Activated B cell treated with CpG ODN at 0.5 μM for 24 hours (primary cell): ENCODE results near the gene EVI5L. TPM values are rescaled to one million over a fixed set of nuclear protein-coding genes. Genes with fewer than 3 reads are reported as not detected.

Experiments used
- ATAC-seq: fragments of 200-7000 bp; cut with Tn5 transposase; one replicate; pipeline ENCODE4 v1.10.0; 2021; ENCODE audit warnings: low read depth, mild to moderate bottlenecking, moderate library complexity
- CTCF ChIA-PET: fragments of 350-600 bp; sonication (Branson Sonifier 250); formaldehyde crosslinking; loops from one replicate; lab custom pipeline; 2021; ENCODE audit warnings: antibody characterized with exemption; lab: Charles Lee
- POLR2A ChIA-PET: fragments of 350-600 bp; sonication (Branson Sonifier 250); formaldehyde crosslinking; loops from one replicate; lab custom pipeline; 2021; ENCODE audit warnings: antibody characterized with exemption; lab: Charles Lee
- DNase-seq: peaks from one replicate; pipeline ENCODE4 v3.0.0; 2022
- H3K27ac Mint-ChIP-seq: one replicate; pipeline ENCODE4 v1.8.0; 2020; ENCODE audit warnings: mixed read lengths
- H3K27me3 Mint-ChIP-seq: one replicate; pipeline ENCODE4 v1.8.0; 2021; ENCODE audit warnings: mixed read lengths
- H3K36me3 Mint-ChIP-seq: one replicate; pipeline ENCODE4 v1.8.0; 2021; ENCODE audit warnings: low read depth, mixed read lengths
- H3K4me1 Mint-ChIP-seq: one replicate; pipeline ENCODE4 v1.8.0; 2021; ENCODE audit warnings: mixed read lengths
- H3K4me3 Mint-ChIP-seq: one replicate; pipeline ENCODE4 v1.8.0; 2020; ENCODE audit warnings: mild to moderate bottlenecking, mixed read lengths
- H3K9me3 Mint-ChIP-seq: one replicate; pipeline ENCODE4 v1.8.0; 2020; ENCODE audit warnings: mixed read lengths
- intact Hi-C: fragments of 100-400 bp; cut with micrococcal nuclease; formaldehyde crosslinking; loops from one replicate; pipeline ENCODE4 v1.15.1; 2024
- total RNA-seq: library from RNA; stranded (reverse); gene quantifications from 2 replicates; pipeline ENCODE4 v1.2.3, GENCODE V29; 2022
- TF ChIP-seq, protein P1 (sequence below): fragments of 200-600 bp; IDR thresholded peaks from one replicate; pipeline ENCODE4 v1.8.0; 2022; ENCODE audit warnings: antibody characterized with exemption, mild to moderate bottlenecking

The EVI5L gene
- total RNA-seq, 1 donor from 2014 or later = 12.8 TPM

- intact Hi-C loops = no loop called here
- ATAC-seq (peak; percentile 12), DNase-seq (no peak)
- Mint-ChIP-seq H3K4me3 (no peak overlapping the region), H3K27ac (no peak overlapping the region), H3K36me3 (no peaks in the 10 kb centered on the region), H3K27me3 (peaks cover 23% of the 10 kb centered on the region), H3K9me3 (no peaks in the 10 kb centered on the region), H3K4me1 (peaks cover 23% of the 10 kb centered on the region)
- ChIA-PET CTCF (interaction anchor here (1.3 kb wide), 1 partner anchor 11 kb away, joined by 3 read pairs; no protein-coding TSS in a partner anchor), POLR2A (interaction anchor here (0.5 to 1.4 kb wide), 3 partner anchors 36 to 455 kb away, joined by 4 to 6 read pairs (median 4); no protein-coding TSS in a partner anchor)
- TF ChIP-seq, protein P1, sequence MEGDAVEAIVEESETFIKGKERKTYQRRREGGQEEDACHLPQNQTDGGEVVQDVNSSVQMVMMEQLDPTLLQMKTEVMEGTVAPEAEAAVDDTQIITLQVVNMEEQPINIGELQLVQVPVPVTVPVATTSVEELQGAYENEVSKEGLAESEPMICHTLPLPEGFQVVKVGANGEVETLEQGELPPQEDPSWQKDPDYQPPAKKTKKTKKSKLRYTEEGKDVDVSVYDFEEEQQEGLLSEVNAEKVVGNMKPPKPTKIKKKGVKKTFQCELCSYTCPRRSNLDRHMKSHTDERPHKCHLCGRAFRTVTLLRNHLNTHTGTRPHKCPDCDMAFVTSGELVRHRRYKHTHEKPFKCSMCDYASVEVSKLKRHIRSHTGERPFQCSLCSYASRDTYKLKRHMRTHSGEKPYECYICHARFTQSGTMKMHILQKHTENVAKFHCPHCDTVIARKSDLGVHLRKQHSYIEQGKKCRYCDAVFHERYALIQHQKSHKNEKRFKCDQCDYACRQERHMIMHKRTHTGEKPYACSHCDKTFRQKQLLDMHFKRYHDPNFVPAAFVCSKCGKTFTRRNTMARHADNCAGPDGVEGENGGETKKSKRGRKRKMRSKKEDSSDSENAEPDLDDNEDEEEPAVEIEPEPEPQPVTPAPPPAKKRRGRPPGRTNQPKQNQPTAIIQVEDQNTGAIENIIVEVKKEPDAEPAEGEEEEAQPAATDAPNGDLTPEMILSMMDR = no peak
These were observed 33.3 kb downstream of the EVI5L start for GRCh38 chr19:7863157-7863970.

GRCh38 chr19:7863971-7864689 lies 34.1 kb downstream of the EVI5L start:
- H3K27me3 Mint-ChIP-seq = peaks cover 21% of the 10 kb centered on the region
- TF ChIP-seq, protein P1 = no peak
- POLR2A ChIA-PET = interaction anchor here (0.5 to 1.4 kb wide), 4 partner anchors 36 to 455 kb away, joined by 4 to 6 read pairs (median 5); no protein-coding TSS in a partner anchor
- CTCF ChIA-PET = interaction anchor here (1.3 kb wide), 1 partner anchor 12 kb away, joined by 3 read pairs; no protein-coding TSS in a partner anchor
- no peak overlapping the region for H3K4me3 Mint-ChIP-seq
- no peak overlapping the region for H3K27ac Mint-ChIP-seq
- intact Hi-C loops = no loop called here
- no peak for DNase-seq
- no peak for ATAC-seq
- H3K4me1 Mint-ChIP-seq = peaks cover 29% of the 10 kb centered on the region
- no peaks in the 10 kb centered on the region for H3K36me3 Mint-ChIP-seq
- no peaks in the 10 kb centered on the region for H3K9me3 Mint-ChIP-seq

DNA sequence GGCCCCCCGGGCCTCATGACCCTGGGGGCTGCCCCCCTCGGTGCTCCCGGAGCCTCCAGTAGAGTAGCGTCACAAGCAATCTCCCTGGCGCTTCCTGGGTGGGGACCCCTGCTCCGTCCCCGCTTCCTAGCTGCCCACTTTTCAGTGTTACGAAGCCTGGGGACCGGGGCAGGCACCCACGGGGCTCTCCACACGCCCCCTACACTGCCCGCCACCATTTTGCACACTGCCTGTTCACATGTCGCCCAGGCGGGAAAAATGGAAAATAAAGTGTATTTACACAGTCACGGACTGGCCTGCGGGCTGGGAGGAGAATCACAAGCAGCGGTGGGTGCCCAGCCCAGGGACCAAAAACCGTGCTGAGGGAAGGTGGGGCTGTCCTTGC lies 34.7 kb downstream of the EVI5L start:
- POLR2A ChIA-PET = interaction anchor here (0.6 kb wide), 1 partner anchor 57 kb away, joined by 6 read pairs; no protein-coding TSS in a partner anchor
- intact Hi-C loops = no loop called here
- ATAC-seq (no peak), DNase-seq (no peak)
- Mint-ChIP-seq H3K9me3 (no peaks in the 10 kb centered on the region), H3K4me1 (peaks cover 29% of the 10 kb centered on the region), H3K4me3 (no peak overlapping the region), H3K27ac (no peak overlapping the region), H3K27me3 (peaks cover 21% of the 10 kb centered on the region), H3K36me3 (no peaks in the 10 kb centered on the region)
- CTCF ChIA-PET = no interaction called here
- TF ChIP-seq, protein P1 = no peak

GRCh38 chr19:7865262-7865911 lies 35.4 kb downstream of the EVI5L start:
- intact Hi-C loops = no loop called here
- POLR2A ChIA-PET = no interaction called here
- Mint-ChIP-seq H3K27ac (no peak overlapping the region), H3K36me3 (no peaks in the 10 kb centered on the region), H3K4me1 (peaks cover 32% of the 10 kb centered on the region), H3K9me3 (no peaks in the 10 kb centered on the region), H3K27me3 (peaks cover 21% of the 10 kb centered on the region), H3K4me3 (no peak overlapping the region)
- TF ChIP-seq, protein P1 = no peak
- DNase-seq (no peak), ATAC-seq (no peak)
- CTCF ChIA-PET = no interaction called here
